ENCODE results near the gene SNCAIP. TPM values are rescaled to one million over a fixed set of nuclear protein-coding genes. Genes with fewer than 3 reads are reported as not detected.

Gene SNCAIP
- total RNA-seq, 1 experiment from 2014 or later = not detected

- in situ Hi-C loops (cut with HindIII; ENCODE audit: low pct_unique_long_range_greater_than_20kb, low sequenced_read_pairs) = no loop called here
- intact Hi-C loops (cut with micrococcal nuclease; ENCODE audit: unreplicated experiment) = no loop called here
- ChIA-PET CTCF (no interaction called here), POLR2A (no interaction called here)
- Histone ChIP-seq H3K4me1 (ENCODE audit: control insufficient read depth, insufficient read depth, low read length) (no peaks in the 10 kb centered on the region), H3K36me3 (ENCODE audit: control insufficient read depth, insufficient read depth, low read length) (no peaks in the 10 kb centered on the region), H3K27me3 (ENCODE audit: control insufficient read depth, insufficient read depth, low read length) (no peaks in the 10 kb centered on the region), H3K27ac (ENCODE audit: low read length) (no peak overlapping the region), H3K4me3 (ENCODE audit: low read depth in 2 of 2, low read length in 2 of 2) (no peak overlapping the region), H3K9me3 (ENCODE audit: control insufficient read depth, insufficient read depth, low read depth, low read length) (no peaks in the 10 kb centered on the region)
- DNase-seq (ENCODE audit: low read depth, low spot score) = no peak
- no TSS peak for BruUV-seq (replicated peaks)
- no peak for ATAC-seq
- TF ChIP-seq REST (IDR thresholded peaks at IDR 0.05; ENCODE audit: insufficient read depth in 1 of 2, low read depth in 2 of 2, low read length in 1 of 2) (no peak), CTCF (IDR thresholded peaks at IDR 0.05) (no peak), TCF7L2 (IDR thresholded peaks at IDR 0.05; ENCODE audit: low read depth, low read length) (no peak), POLR2AphosphoS5 (IDR thresholded peaks at IDR 0.05; ENCODE audit: low read depth, low read length) (no peak), SIN3A (IDR thresholded peaks at IDR 0.05; ENCODE audit: borderline replicate concordance, insufficient read depth, low read depth, low read length) (no peak)
Measured at GRCh38 chr5:122350496-122350895, 38.5 kb downstream of the SNCAIP start.

GRCh38 chr5:122351416-122352157, 39.5 kb downstream of the SNCAIP start:
- DNase-seq (ENCODE audit: low read depth, low spot score) (no peak), ATAC-seq (no peak)
- no peaks in the 10 kb centered on the region for H3K36me3 ChIP-seq (ENCODE audit: control insufficient read depth, insufficient read depth, low read length)
- no TSS peak for BruUV-seq (replicated peaks)
- no peaks in the 10 kb centered on the region for H3K4me1 ChIP-seq (ENCODE audit: control insufficient read depth, insufficient read depth, low read length)
- intact Hi-C loops (cut with micrococcal nuclease; ENCODE audit: unreplicated experiment) = no loop called here
- H3K4me3 ChIP-seq (ENCODE audit: low read depth in 2 of 2, low read length in 2 of 2) = no peak overlapping the region
- POLR2A ChIA-PET = no interaction called here
- TF ChIP-seq TCF7L2 (IDR thresholded peaks at IDR 0.05; ENCODE audit: low read depth, low read length) = no peak
- in situ Hi-C loops (cut with HindIII; ENCODE audit: low pct_unique_long_range_greater_than_20kb, low sequenced_read_pairs) = no loop called here
- H3K27ac ChIP-seq (ENCODE audit: low read length) = no peak overlapping the region
- no peaks in the 10 kb centered on the region for H3K27me3 ChIP-seq (ENCODE audit: control insufficient read depth, insufficient read depth, low read length)
- CTCF ChIA-PET = no interaction called here
- no peaks in the 10 kb centered on the region for H3K9me3 ChIP-seq (ENCODE audit: control insufficient read depth, insufficient read depth, low read depth, low read length)

GRCh38 chr5:122352331-122352730, 40.3 kb downstream of the SNCAIP start:
- POLR2A ChIA-PET = no interaction called here
- CTCF ChIA-PET = no interaction called here
- Histone ChIP-seq H3K27ac (ENCODE audit: low read length) (no peak overlapping the region), H3K9me3 (ENCODE audit: control insufficient read depth, insufficient read depth, low read depth, low read length) (no peaks in the 10 kb centered on the region), H3K4me1 (ENCODE audit: control insufficient read depth, insufficient read depth, low read length) (no peaks in the 10 kb centered on the region), H3K36me3 (ENCODE audit: control insufficient read depth, insufficient read depth, low read length) (no peaks in the 10 kb centered on the region), H3K27me3 (ENCODE audit: control insufficient read depth, insufficient read depth, low read length) (no peaks in the 10 kb centered on the region), H3K4me3 (ENCODE audit: low read depth in 2 of 2, low read length in 2 of 2) (no peak overlapping the region)
- TF ChIP-seq POLR2AphosphoS5 (IDR thresholded peaks at IDR 0.05; ENCODE audit: low read depth, low read length) (no peak), TCF7L2 (IDR thresholded peaks at IDR 0.05; ENCODE audit: low read depth, low read length) (no peak), REST (IDR thresholded peaks at IDR 0.05; ENCODE audit: insufficient read depth in 1 of 2, low read depth in 2 of 2, low read length in 1 of 2) (no peak), CTCF (IDR thresholded peaks at IDR 0.05) (no peak)
- no peak for ATAC-seq
- DNase-seq (ENCODE audit: low read depth, low spot score) = no peak
- in situ Hi-C loops (cut with HindIII; ENCODE audit: low pct_unique_long_range_greater_than_20kb, low sequenced_read_pairs) = no loop called here
- no TSS peak for BruUV-seq (replicated peaks)
- intact Hi-C loops (cut with micrococcal nuclease; ENCODE audit: unreplicated experiment) = no loop called here
